IMR-90 (cell line): ENCODE data around the gene ARHGAP12. TPM values are rescaled to one million over a fixed set of nuclear protein-coding genes. Genes with fewer than 3 reads are reported as not detected.

Experiments used
- ATAC-seq: fragments of 200-7000 bp; cut with Tn5 transposase; 2 replicates; pipeline ENCODE4 v1.9.1; 2020; ENCODE audit warnings: low read depth, mild to moderate bottlenecking, moderate library complexity
- BruUV-seq: library from RNA; stranded (reverse); fragments of 400-500 nt; replicated peaks from 2 replicates; lab custom pipeline; 2021; lab: Mats Ljungman, UMichigan
- CTCF ChIA-PET: fragments of 300-600 bp; formaldehyde crosslinking; extraction: SDS; loops from one replicate; lab custom pipeline; 2021; ENCODE audit warnings: antibody characterized with exemption; lab: Yijun Ruan, JAX
- POLR2A ChIA-PET: fragments of 300-600 bp; sonication (Branson Sonifier 250); formaldehyde crosslinking; loops from one replicate; lab custom pipeline; 2022; ENCODE audit warnings: antibody characterized with exemption; ENCODE audit not compliant: unreplicated experiment; lab: Charles Lee
- DNase-seq: peaks from one replicate; pipeline ENCODE4 v3.0.0; 2013
- H2AFZ ChIP-seq: replicated peaks from 2 replicates; pipeline ENCODE3; 2013; ENCODE audit warnings: low read length, mild to moderate bottlenecking; ENCODE audit not compliant: poor library complexity
- H2AK5ac ChIP-seq: 2 replicates; pipeline ENCODE4 v1.6.1; 2013; ENCODE audit warnings: low read depth, low read length, inconsistent platforms
- H2AK9ac ChIP-seq: replicated peaks from 2 replicates; pipeline ENCODE3; 2013; ENCODE audit warnings: mild to moderate bottlenecking, low read depth, low read length, moderate library complexity; ENCODE audit not compliant: poor library complexity
- H2BK120ac ChIP-seq: 2 replicates; pipeline ENCODE4 v1.6.1; 2013; ENCODE audit warnings: low read depth, low read length, inconsistent platforms
- H2BK15ac ChIP-seq: 3 replicates; pipeline ENCODE4 v1.6.1; 2013; ENCODE audit warnings: low read depth, low read length, inconsistent platforms
- H2BK20ac ChIP-seq: 2 replicates; pipeline ENCODE4 v1.6.1; 2013; ENCODE audit warnings: low read depth, mild to moderate bottlenecking, inconsistent platforms, low read length, moderate library complexity
- H2BK5ac ChIP-seq: 2 replicates; pipeline ENCODE4 v1.6.1; 2013; ENCODE audit warnings: mild to moderate bottlenecking, low read depth, low read length, inconsistent platforms; ENCODE audit not compliant: poor library complexity, severe bottlenecking
- H3K14ac ChIP-seq: replicated peaks from 2 replicates; pipeline ENCODE4 v1.6.1; 2013; ENCODE audit warnings: low read depth, low read length, inconsistent platforms
- H3K18ac ChIP-seq: 2 replicates; pipeline ENCODE4 v1.6.1; 2013; ENCODE audit warnings: low read depth, low read length, control low read depth
- H3K23ac ChIP-seq: 2 replicates; pipeline ENCODE4 v1.6.1; 2013; ENCODE audit warnings: low read depth, low read length, inconsistent platforms
- H3K27ac ChIP-seq: 2 replicates; pipeline ENCODE4 v1.5.1; 2013; ENCODE audit warnings: mild to moderate bottlenecking, control low read depth, low read length; ENCODE audit not compliant: insufficient read depth
- H3K27me3 ChIP-seq: 2 replicates; pipeline ENCODE4 v1.6.1; 2013; ENCODE audit warnings: low read length; ENCODE audit not compliant: control insufficient read depth, insufficient read depth
- H3K36me3 ChIP-seq: 2 replicates; pipeline ENCODE4 v1.6.1; 2013; ENCODE audit warnings: low read length, mixed read lengths; ENCODE audit not compliant: control insufficient read depth, insufficient read depth
- H3K4ac ChIP-seq: 2 replicates; pipeline ENCODE4 v1.6.1; 2013; ENCODE audit warnings: low read depth, low read length, inconsistent platforms
- H3K4me1 ChIP-seq: 2 replicates; pipeline ENCODE4 v1.6.1; 2013; ENCODE audit warnings: low read length, mixed read lengths; ENCODE audit not compliant: control insufficient read depth, insufficient read depth
- H3K4me2 ChIP-seq: 2 replicates; pipeline ENCODE4 v1.6.1; 2013; ENCODE audit warnings: low read depth, mild to moderate bottlenecking, control low read depth, low read length, moderate library complexity
- H3K4me3 ChIP-seq: 2 replicates; pipeline ENCODE4 v1.5.1; 2013; ENCODE audit warnings: low read depth, mild to moderate bottlenecking, control low read depth, low read length, moderate library complexity; ENCODE audit not compliant: insufficient read depth
- H3K56ac ChIP-seq: 2 replicates; pipeline ENCODE4 v1.6.1; 2013; ENCODE audit warnings: low read length, inconsistent platforms; ENCODE audit not compliant: insufficient read depth; ENCODE audit errors: extremely low read depth
- H3K79me1 ChIP-seq, 2 experiments: 2 replicates each; pipeline ENCODE4 v1.6.1; 2013; ENCODE audit warnings: low read length in 2 of 2, inconsistent platforms in 1 of 2, low read depth in 1 of 2
- H3K9ac ChIP-seq: 2 replicates; pipeline ENCODE4 v1.6.1; 2013; ENCODE audit warnings: low read depth, low read length, control low read depth
- H3K9me1 ChIP-seq: 2 replicates; pipeline ENCODE4 v1.6.1; 2013; ENCODE audit warnings: low read length, inconsistent platforms; ENCODE audit not compliant: insufficient read depth
- H3K9me3 ChIP-seq: 2 replicates; pipeline ENCODE4 v1.6.1; 2013; ENCODE audit warnings: low read length; ENCODE audit not compliant: control insufficient read depth, insufficient read depth
- H4K20me1 ChIP-seq: 2 replicates; pipeline ENCODE4 v1.6.1; 2013; ENCODE audit warnings: low read length, inconsistent platforms; ENCODE audit not compliant: insufficient read depth
- H4K5ac ChIP-seq: 2 replicates; pipeline ENCODE4 v1.6.1; 2013; ENCODE audit warnings: mild to moderate bottlenecking, low read depth, low read length, control low read depth
- H4K8ac ChIP-seq, 2 experiments: 2 replicates each; pipeline ENCODE4 v1.6.1; 2013; ENCODE audit warnings: low read depth in 2 of 2, low read length in 2 of 2, control low read depth in 1 of 2, inconsistent platforms in 1 of 2
- H4K91ac ChIP-seq: 2 replicates; pipeline ENCODE4 v1.6.1; 2013; ENCODE audit warnings: low read depth, low read length, inconsistent platforms; ENCODE audit not compliant: insufficient read depth
- CHD1 ChIP-seq: IDR thresholded peaks from 2 replicates; pipeline ENCODE4 v1.6.1; 2012; ENCODE audit warnings: low read depth, low read length, improper control_type of control experiment
- CTCF ChIP-seq: conservative IDR thresholded peaks from 2 replicates; pipeline ENCODE4 v1.5.1; 2012; ENCODE audit warnings: mild to moderate bottlenecking, low read depth, low read length, improper control_type of control experiment
- ELK1 ChIP-seq: fragments of 150-350 bp; IDR thresholded peaks from 2 replicates; pipeline ENCODE4 v1.6.1; 2016; ENCODE audit warnings: low read depth, mild to moderate bottlenecking, low read length, moderate library complexity, borderline replicate concordance
- FOS ChIP-seq: fragments of 150-350 bp; IDR thresholded peaks from 2 replicates; pipeline ENCODE4 v1.6.1; 2016; ENCODE audit warnings: low read depth, low read length
- MXI1 ChIP-seq: IDR thresholded peaks from 2 replicates; pipeline ENCODE4 v1.6.1; 2012; ENCODE audit warnings: low read depth, mild to moderate bottlenecking, low read length, moderate library complexity, borderline replicate concordance
- POLR2A ChIP-seq: IDR thresholded peaks from 2 replicates; pipeline ENCODE4 v1.6.1; 2012; ENCODE audit warnings: mild to moderate bottlenecking, low read depth, low read length
- RAD21 ChIP-seq: IDR thresholded peaks from 2 replicates; pipeline ENCODE4 v1.6.1; 2012; ENCODE audit warnings: low read length, improper control_type of control experiment
- SMC3 ChIP-seq: fragments of 150-350 bp; IDR thresholded peaks from 2 replicates; pipeline ENCODE4 v1.6.1; 2016; ENCODE audit warnings: low read depth, mild to moderate bottlenecking, antibody characterized with exemption, low read length, moderate library complexity
- WGBS, 2 experiments: methylation state at CpG; one replicate each; pipeline versions ENCODE4 v1.1.5 to v1.1.7; 2013; ENCODE audit warnings: missing lambda C conversion rate in 2 of 2; ENCODE audit not compliant: insufficient read length in 1 of 2; ENCODE audit errors: extremely low coverage in 2 of 2; 5-methylcytosine and 5-hydroxymethylcytosine counted together
- dilution Hi-C: fragments of 300-500 bp; cut with HindIII; formaldehyde crosslinking; loops from one replicate; pipeline ENCODE4 v1.14.3; 2018; ENCODE audit warnings: low sequenced_read_pairs; ENCODE audit not compliant: unreplicated experiment
- in situ Hi-C: fragments of 300-500 bp; cut with MboI; formaldehyde crosslinking; loops from 3 replicates; pipeline ENCODE4 v1.14.3; 2019; ENCODE audit warnings: low sequenced_read_pairs, inconsistent platforms, mixed read lengths
- intact Hi-C: fragments of 100-400 bp; cut with micrococcal nuclease; formaldehyde crosslinking; loops from 2 replicates; pipeline ENCODE4 v1.10.0; 2022
- polyA plus RNA-seq, 3 experiments: library from polyadenylated mRNA; depleted of rRNA; stranded (reverse); fragments of >200 nt; gene quantifications; 2 replicates each; pipeline ENCODE4 v1.2.3, GENCODE V29; 2012; ENCODE audit warnings: low replicate concordance in 1 of 3
- total RNA-seq: library from RNA; depleted of rRNA; stranded (reverse); fragments of >200 nt; gene quantifications from 2 replicates; pipeline ENCODE4 v1.2.3, GENCODE V29; 2012

The ARHGAP12 gene
- total and polyA plus RNA-seq, 2 of the 4 experiments (the other 2 are of a cell fraction) = 9.0 to 28.5 TPM

GRCh38 chr10:31823358-31823757 is 105.3 kb downstream of the ARHGAP12 start:
- TF ChIP-seq CTCF (no peak), CHD1 (no peak), FOS (no peak), POLR2A (no peak), RAD21 (no peak), SMC3 (no peak), MXI1 (no peak), ELK1 (no peak)
- Histone ChIP-seq H4K5ac (no peak overlapping the region), H3K79me1 (peaks cover 6 to 14% of the 10 kb centered on the region in 2 experiments), H3K18ac (no peak overlapping the region), H3K27me3 (no peaks in the 10 kb centered on the region), H2BK20ac (no peak overlapping the region), H3K27ac (no peak overlapping the region), H3K56ac (no peak overlapping the region), H4K8ac (no peak overlapping the region), H3K9me1 (peaks cover 5% of the 10 kb centered on the region; the same call in 1 of the 2 replicates), H3K9me3 (no peaks in the 10 kb centered on the region), H4K91ac (no peak overlapping the region), H2BK15ac (no peak overlapping the region), H3K4me1 (peaks cover 2% of the 10 kb centered on the region; the same call in 1 of the 2 replicates), H3K9ac (no peak overlapping the region), H2AFZ (no peak overlapping the region), H3K4me3 (no peak overlapping the region), H2AK9ac (no peak overlapping the region), H3K23ac (no peak overlapping the region), H4K20me1 (no peaks in the 10 kb centered on the region), H3K14ac (no peak overlapping the region), H3K4me2 (no peak overlapping the region), H3K4ac (no peak overlapping the region), H3K36me3 (0 out of 2 replicates have a peak, but pooled peaks cover 4% of the 10 kb centered on the region), H2BK120ac (no peak overlapping the region), H2AK5ac (no peak overlapping the region), H2BK5ac (no peak overlapping the region)
- intact Hi-C loops = no loop called here
- dilution Hi-C loops = no loop called here
- no CpG with 5 or more reads among the region's 4 CpGs for WGBS, 2 experiments
- CTCF ChIA-PET = no interaction called here
- no peak for DNase-seq
- POLR2A ChIA-PET = no interaction called here
- BruUV-seq = no TSS peak
- no peak for ATAC-seq
- in situ Hi-C loops = loop anchor here (25.0 kb wide), 1 partner anchor 486 kb away; no protein-coding TSS in a partner anchor
